Body of pancreas (tissue), 4 donors: ENCODE results near the gene RAI1. TPM values are rescaled to one million over a fixed set of nuclear protein-coding genes. Genes with fewer than 3 reads are reported as not detected.

Experiments
- ATAC-seq: fragments of 150-250 bp; one replicate; pipeline ENCODE4 v1.9.1; 2016
- DNase-seq, 4 donors: peaks; one replicate each; pipeline ENCODE4 v3.0.0-alpha.2; 2019
- H3K27ac ChIP-seq, 4 donors: fragments of 200-600 bp; sonication (generic); 1 replicate in 3 of 4; 2 replicates in 1 of 4; pipeline versions ENCODE4 v1.5.1 to v1.6.1; 2016 to 2019; ENCODE audit warnings: mild to moderate bottlenecking in 1 of 4, mixed read lengths in 1 of 4, moderate library complexity in 1 of 4
- H3K27me3 ChIP-seq, 2 donors: fragments of 200-600 bp; sonication (generic); one replicate each; pipeline ENCODE4 v1.6.0; 2016; ENCODE audit warnings: mild to moderate bottlenecking in 1 of 2
- H3K36me3 ChIP-seq, 2 donors: fragments of 200-600 bp; sonication (generic); replicated peaks in 1 of 2; 2 replicates each; pipeline ENCODE4 v1.5.1; 2016; ENCODE audit warnings: low read depth in 2 of 2; ENCODE audit not compliant: insufficient read depth in 1 of 2
- H3K4me1 ChIP-seq: fragments of 200-600 bp; sonication (generic); one replicate; pipeline ENCODE4 v1.6.0; 2016
- H3K4me3 ChIP-seq, 2 donors: fragments of 200-600 bp; sonication (generic); 1 replicate in 1 of 2; 2 replicates in 1 of 2; pipeline ENCODE4 v1.5.1; 2016 to 2019
- H3K9me3 ChIP-seq, 3 donors: fragments of 200-600 bp; sonication (generic); 1 replicate in 2 of 3; 2 replicates in 1 of 3; pipeline ENCODE4 v1.5.1; 2016
- CTCF ChIP-seq, 7 experiments: fragments of 450-650 bp in 4 of 7; fragments of 200-600 bp in 3 of 7; sonication (generic) in 3 of 7; IDR thresholded peaks; one replicate each; pipeline ENCODE4 v1.5.1; 2016 to 2019; ENCODE audit warnings: antibody characterized with exemption in 7 of 7
- POLR2A ChIP-seq, 3 donors: fragments of 450-650 bp; IDR thresholded peaks; one replicate each; pipeline ENCODE4 v1.6.1; 2016; ENCODE audit warnings: antibody characterized with exemption in 3 of 3, mild to moderate bottlenecking in 2 of 3
- WGBS, 2 donors: methylation state at CpG; one replicate each; pipeline ENCODE4 v1.1.5; 2017; 5-methylcytosine and 5-hydroxymethylcytosine counted together
- intact Hi-C: fragments of 100-400 bp; cut with DNase I; formaldehyde crosslinking; loops from one replicate; pipeline ENCODE4 v1.15.1; 2023
- total RNA-seq, 2 donors: library from RNA; depleted of rRNA; stranded (reverse); fragments of >200 nt; gene quantifications; one replicate each; pipeline ENCODE4 v1.1.0, GENCODE V29; 2016

Gene RAI1
- total RNA-seq, 2 donors from 2014 or later: 16.3 to 41.5 TPM

- no peaks in the 10 kb centered on the region for H3K27me3 ChIP-seq
- no peak for ATAC-seq
- no peaks in the 10 kb centered on the region for H3K9me3 ChIP-seq
- DNase-seq: no peak
- no peaks in the 10 kb centered on the region for H3K36me3 ChIP-seq
- WGBS, 2 donors: 62 to 80% methylated on average over 4 to 12 of the region's 13 CpGs
- intact Hi-C loops: no loop called here
- H3K4me3 ChIP-seq: no peak overlapping the region
- H3K4me1 ChIP-seq: peaks cover 21% of the 10 kb centered on the region
- TF ChIP-seq POLR2A (IDR thresholded peaks at IDR 0.05) (no peak), CTCF (IDR thresholded peaks at IDR 0.05) (no peak)
- H3K27ac ChIP-seq: no peak overlapping the region
These were observed 89.4 kb downstream of the RAI1 start for GRCh38 chr17:17770632-17771044.

GRCh38 chr17:17771498-17772201 is 90.4 kb downstream of the RAI1 start:
- Histone ChIP-seq H3K4me3 (no peak overlapping the region), H3K36me3 (no peaks in the 10 kb centered on the region), H3K27ac (no peak overlapping the region), H3K4me1 (peaks cover 21% of the 10 kb centered on the region), H3K27me3 (no peaks in the 10 kb centered on the region), H3K9me3 (no peaks in the 10 kb centered on the region)
- WGBS, 2 donors: 89 to 92% methylated on average over 6 to 10 of the region's 10 CpGs
- TF ChIP-seq POLR2A (IDR thresholded peaks at IDR 0.05) (no peak), CTCF (IDR thresholded peaks at IDR 0.05) (no peak)
- ATAC-seq: no peak
- intact Hi-C loops: no loop called here
- DNase-seq: no peak

GRCh38 chr17:17772231-17772630 is 91.0 kb downstream of the RAI1 start:
- Histone ChIP-seq H3K4me1 (peaks cover 21% of the 10 kb centered on the region), H3K36me3 (no peaks in the 10 kb centered on the region), H3K27ac (no peak overlapping the region), H3K9me3 (no peaks in the 10 kb centered on the region), H3K27me3 (no peaks in the 10 kb centered on the region), H3K4me3 (no peak overlapping the region)
- no peak for TF ChIP-seq POLR2A (IDR thresholded peaks at IDR 0.05)
- TF ChIP-seq CTCF (IDR thresholded peaks at IDR 0.05): no peak
- DNase-seq (no peak), ATAC-seq (no peak)
- WGBS, 2 donors: 65 to 72% methylated on average over 3 of the region's 3 CpGs
- intact Hi-C loops: no loop called here

- 30 to 36% methylated on average over 5 to 21 of the region's 21 CpGs for WGBS, 2 donors
- Histone ChIP-seq H3K36me3 (no peaks in the 10 kb centered on the region), H3K27me3 (no peaks in the 10 kb centered on the region), H3K9me3 (no peaks in the 10 kb centered on the region), H3K4me3 (no peak overlapping the region), H3K27ac (peak overlapping the region; percentile 57 to 77 (median 70)), H3K4me1 (peaks cover 31% of the 10 kb centered on the region)
- TF ChIP-seq POLR2A (IDR thresholded peaks at IDR 0.05) (no peak), CTCF (IDR thresholded peaks at IDR 0.05) (peak; percentile 12 to 65 (median 44))
- DNase-seq: peak; percentile 53 to 77 (median 74)
- ATAC-seq: peak; percentile 61
- intact Hi-C loops: no loop called here
These were observed 93.0 kb downstream of the RAI1 start for GRCh38 chr17:17774009-17774881.
